Calu3 (cell line): Measurements from ENCODE around the gene ALMS1. TPM values are rescaled to one million over a fixed set of nuclear protein-coding genes. Genes with fewer than 3 reads are reported as not detected.

Experiments
- BruUV-seq: library from RNA; stranded (reverse); fragments of 400-500 nt; replicated peaks from 2 replicates; lab custom pipeline; 2021; lab: Mats Ljungman, UMichigan
- CTCF ChIA-PET: fragments of 300-600 bp; sonication (Branson Sonifier 250); formaldehyde crosslinking; loops from one replicate; lab custom pipeline; 2022; ENCODE audit warnings: antibody characterized with exemption; lab: Charles Lee
- DNase-seq: peaks from one replicate; pipeline ENCODE4 v3.0.0; 2022
- H3K27ac Mint-ChIP-seq: one replicate; pipeline ENCODE4 v1.8.0; 2022; ENCODE audit warnings: mixed read lengths; ENCODE audit not compliant: unreplicated experiment
- H3K27me3 Mint-ChIP-seq: one replicate; pipeline ENCODE4 v1.8.0; 2022; ENCODE audit warnings: mixed read lengths; ENCODE audit not compliant: unreplicated experiment
- H3K36me3 Mint-ChIP-seq: one replicate; pipeline ENCODE4 v1.8.0; 2022; ENCODE audit warnings: mild to moderate bottlenecking, moderate library complexity, mixed read lengths; ENCODE audit not compliant: insufficient read depth, unreplicated experiment
- H3K4me1 Mint-ChIP-seq: one replicate; pipeline ENCODE4 v1.8.0; 2022; ENCODE audit warnings: mild to moderate bottlenecking, low read depth, mixed read lengths; ENCODE audit not compliant: unreplicated experiment
- H3K4me3 Mint-ChIP-seq: one replicate; pipeline ENCODE4 v1.8.0; 2022; ENCODE audit warnings: mild to moderate bottlenecking, low read depth, moderate library complexity, mixed read lengths; ENCODE audit not compliant: unreplicated experiment
- H3K9me3 Mint-ChIP-seq: one replicate; pipeline ENCODE4 v1.8.0; 2022; ENCODE audit warnings: low read depth, mixed read lengths; ENCODE audit not compliant: unreplicated experiment
- CTCF ChIP-seq: fragments of 200-600 bp; IDR thresholded peaks from one replicate; pipeline ENCODE4 v1.8.0; 2022; ENCODE audit warnings: antibody characterized with exemption; ENCODE audit not compliant: unreplicated experiment
- intact Hi-C: fragments of 100-400 bp; cut with micrococcal nuclease; formaldehyde crosslinking; loops from one replicate; pipeline ENCODE4 v1.10.0; 2022; ENCODE audit not compliant: unreplicated experiment
- total RNA-seq: library from RNA; stranded (reverse); gene quantifications from 2 replicates; pipeline ENCODE4 v1.2.3, GENCODE V29; 2022

The ALMS1 gene
- total RNA-seq, 1 experiment from 2014 or later: 15.8 TPM

- BruUV-seq: no TSS peak
- no peaks in the 10 kb centered on the region for H3K4me1 Mint-ChIP-seq
- H3K27ac Mint-ChIP-seq: no peak overlapping the region
- no peak for DNase-seq
- H3K9me3 Mint-ChIP-seq: no peaks in the 10 kb centered on the region
- no peak overlapping the region for H3K4me3 Mint-ChIP-seq
- intact Hi-C loops: no loop called here
- no peak for TF ChIP-seq CTCF
- CTCF ChIA-PET: no interaction called here
- H3K36me3 Mint-ChIP-seq: no peaks in the 10 kb centered on the region
- H3K27me3 Mint-ChIP-seq: no peaks in the 10 kb centered on the region
These were observed 224.5 kb downstream of the ALMS1 start for GRCh38 chr2:73610111-73610510.

GRCh38 chr2:73611193-73611592 lies 225.6 kb downstream of the ALMS1 start:
- Mint-ChIP-seq H3K9me3 (no peaks in the 10 kb centered on the region), H3K4me3 (no peak overlapping the region), H3K27ac (no peak overlapping the region), H3K27me3 (no peaks in the 10 kb centered on the region), H3K36me3 (no peaks in the 10 kb centered on the region), H3K4me1 (no peaks in the 10 kb centered on the region)
- no TSS peak for BruUV-seq
- CTCF ChIA-PET: no interaction called here
- no peak for DNase-seq
- intact Hi-C loops: no loop called here
- TF ChIP-seq CTCF: no peak

DNA sequence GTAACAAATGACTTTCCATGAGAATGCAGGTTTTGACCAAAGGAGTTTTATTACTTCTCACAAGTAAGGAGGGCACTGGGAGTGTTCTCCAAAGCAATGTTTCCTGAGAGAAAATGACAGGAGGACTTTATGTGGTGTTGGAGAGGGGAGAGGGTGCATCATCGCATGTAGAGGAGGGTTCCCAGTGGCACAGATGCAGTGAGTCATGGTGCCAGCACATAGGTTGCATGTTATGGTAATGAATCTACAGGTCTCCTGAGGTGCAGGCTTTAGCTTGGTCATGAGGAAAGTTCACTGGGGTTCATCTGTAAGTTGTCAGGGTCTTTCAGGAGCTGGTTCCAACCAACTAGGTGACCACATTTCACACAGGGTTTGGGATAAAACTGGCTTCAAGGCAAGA lies 226.2 kb downstream of the ALMS1 start:
- no peaks in the 10 kb centered on the region for H3K4me1 Mint-ChIP-seq
- no peaks in the 10 kb centered on the region for H3K27me3 Mint-ChIP-seq
- BruUV-seq: no TSS peak
- H3K4me3 Mint-ChIP-seq: no peak overlapping the region
- CTCF ChIA-PET: no interaction called here
- TF ChIP-seq CTCF: no peak
- intact Hi-C loops: no loop called here
- DNase-seq: no peak
- H3K9me3 Mint-ChIP-seq: no peaks in the 10 kb centered on the region
- H3K36me3 Mint-ChIP-seq: no peaks in the 10 kb centered on the region
- no peak overlapping the region for H3K27ac Mint-ChIP-seq

- H3K27ac Mint-ChIP-seq: no peak overlapping the region
- no peaks in the 10 kb centered on the region for H3K27me3 Mint-ChIP-seq
- H3K36me3 Mint-ChIP-seq: no peaks in the 10 kb centered on the region
- CTCF ChIA-PET: no interaction called here
- H3K4me1 Mint-ChIP-seq: no peaks in the 10 kb centered on the region
- TF ChIP-seq CTCF: no peak
- BruUV-seq: no TSS peak
- intact Hi-C loops: no loop called here
- no peak for DNase-seq
- no peaks in the 10 kb centered on the region for H3K9me3 Mint-ChIP-seq
- H3K4me3 Mint-ChIP-seq: no peak overlapping the region
These were observed 228.5 kb downstream of the ALMS1 start for GRCh38 chr2:73614105-73614504.
